Measurements from ENCODE around the gene KRT6C. TPM values are rescaled to one million over a fixed set of nuclear protein-coding genes. Genes with fewer than 3 reads are reported as not detected.
"Not testable (repeated sequence)": the region's sequence is repeated elsewhere in the genome, so short reads cannot be mapped to it uniquely, and the experiment has no call there.

Gene KRT6C
- total RNA-seq, 1 donor from 2014 or later = not detected

- no peak for DNase-seq
Observed at GRCh38 chr12:52454411-52455201, 19.0 kb downstream of the KRT6C start.

GRCh38 chr12:52452101-52452500 lies 21.5 kb downstream of the KRT6C start, which contains the start of gene KRT6B:
KRT6B (minus strand) TSS chr12:52452146; CDS start chr12:52452078, 68 bp downstream.
- DNase-seq = no peak

GRCh38 chr12:52448228-52448627 lies 25.4 kb downstream of the KRT6C start:
- no peak for DNase-seq

- DNase-seq = not testable (repeated sequence)
Observed at GRCh38 chr12:52447196-52447595, 26.4 kb downstream of the KRT6C start.

- no peak for DNase-seq
Observed at GRCh38 chr12:52446367-52447045, 27.1 kb downstream of the KRT6C start.

GRCh38 chr12:52445876-52446275 lies 27.7 kb downstream of the KRT6C start:
- no peak for DNase-seq

- DNase-seq = no peak
Observed at GRCh38 chr12:52444647-52445595, 28.7 kb downstream of the KRT6C start.

- DNase-seq = no peak
Observed at GRCh38 chr12:52443966-52444365, 29.6 kb downstream of the KRT6C start.

- DNase-seq = no peak
Observed at GRCh38 chr12:52442600-52443061, 31.0 kb downstream of the KRT6C start.

GRCh38 chr12:52441320-52441911 lies 32.2 kb downstream of the KRT6C start:
- no peak for DNase-seq

GRCh38 chr12:52440821-52441319 lies 32.7 kb downstream of the KRT6C start:
- no peak for DNase-seq

GRCh38 chr12:52439845-52440244 lies 33.8 kb downstream of the KRT6C start:
- no peak for DNase-seq

- no peak for DNase-seq
Observed at GRCh38 chr12:52439420-52439819, 34.2 kb downstream of the KRT6C start.

- DNase-seq = no peak
Observed at GRCh38 chr12:52438305-52439301, 35.0 kb downstream of the KRT6C start.

GRCh38 chr12:52437508-52437907 lies 36.1 kb downstream of the KRT6C start:
- no peak for DNase-seq

GRCh38 chr12:52436828-52437474 lies 36.7 kb downstream of the KRT6C start:
- no peak for DNase-seq

- no peak for DNase-seq
Observed at GRCh38 chr12:52436000-52436827, 37.4 kb downstream of the KRT6C start.

GRCh38 chr12:52435659-52435999 lies 38.0 kb downstream of the KRT6C start:
- no peak for DNase-seq
